ENCODE data around the gene DTNBP1. TPM values are rescaled to one million over a fixed set of nuclear protein-coding genes. Genes with fewer than 3 reads are reported as not detected.

DTNBP1 gene
- total and polyA plus RNA-seq, 2 of the 8 experiments (the other 6 are each of a cell fraction or from before 2014, with no cell fraction given): 13.5 to 22.1 TPM

DNA sequence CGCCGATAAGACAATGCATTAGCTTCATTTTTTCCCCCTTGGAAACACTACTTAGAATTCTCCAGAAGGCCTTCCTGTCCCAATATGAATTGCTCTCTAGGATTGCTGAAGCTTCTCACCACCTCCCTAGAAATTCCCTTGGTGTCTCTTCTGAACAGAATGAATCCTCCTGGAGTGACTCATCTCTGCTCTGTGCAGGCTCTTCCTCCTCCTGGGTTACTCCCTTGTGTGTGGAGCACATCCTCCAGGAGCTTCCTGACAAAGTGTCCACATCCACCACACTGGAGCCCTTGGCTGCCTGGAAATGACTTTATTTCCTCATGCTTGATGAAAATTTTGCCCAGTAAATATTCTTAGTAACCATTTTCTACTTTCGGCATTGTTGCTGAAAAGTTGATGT, 54.4 kb downstream of the DTNBP1 start:
- no peak overlapping the region for H4K8ac ChIP-seq (ENCODE audit: extremely low read depth, insufficient read depth, low read length)
- H3K79me2 ChIP-seq (ENCODE audit: control insufficient read depth in 1 of 2, insufficient read depth in 2 of 2, low read length in 2 of 2): no peaks in the 10 kb centered on the region
- no peak overlapping the region for H3K4me3 ChIP-seq (ENCODE audit: extremely low read depth in 1 of 4, insufficient read depth in 2 of 4, low read depth in 3 of 4, low read length in 4 of 4)
- no peak overlapping the region for H3K18ac ChIP-seq (ENCODE audit: extremely low read depth, low read length)
- FAIRE-seq (no peak), DNase-seq (ENCODE audit: low read depth in 1 of 2, low spot score in 2 of 2) (no peak)
- H3K79me1 ChIP-seq (ENCODE audit: low read depth, low read length): no peaks in the 10 kb centered on the region
- H3K56ac ChIP-seq (replicated peaks; ENCODE audit: insufficient read length, low read depth, low read length): no peak overlapping the region
- H3K23ac ChIP-seq (ENCODE audit: insufficient read length): no peak overlapping the region
- H2BK120ac ChIP-seq (replicated peaks; ENCODE audit: low read depth, low read length): no peak overlapping the region
- H3K4me2 ChIP-seq (ENCODE audit: insufficient read depth in 1 of 2, low read depth in 2 of 2, low read length in 2 of 2): no peak overlapping the region
- H3K27me3 ChIP-seq (replicated peaks in 1 of 4; ENCODE audit: control insufficient read depth in 3 of 4, extremely low read depth in 1 of 4, insufficient read depth in 3 of 4, low read length in 3 of 4): no peaks in the 10 kb centered on the region
- no peaks in the 10 kb centered on the region for H4K20me1 ChIP-seq (replicated peaks in 1 of 2; ENCODE audit: control insufficient read depth in 1 of 2, insufficient read depth in 2 of 2, low read length in 2 of 2)
- no peak overlapping the region for H4K5ac ChIP-seq (ENCODE audit: insufficient read length, low read depth, low read length)
- no peak overlapping the region for H3K4ac ChIP-seq (replicated peaks; ENCODE audit: insufficient read length, low read depth, low read length)
- 99% methylated on average over 3 of the region's 3 CpGs; no CpG with 5 or more reads in 1 of the 2 experiments for WGBS, 2 experiments (ENCODE audit: extremely low coverage in 1 of 2, insufficient coverage in 1 of 2, insufficient read length in 1 of 2, insufficient replicate concordance in 2 of 2, low coverage in 1 of 2, low lambda C conversion rate in 2 of 2, missing lambda C conversion rate in 1 of 2)
- H4K91ac ChIP-seq (replicated peaks; ENCODE audit: insufficient read length, low read length): no peak overlapping the region
- ChIA-PET CTCF (ENCODE audit: partially characterized antibody) (interaction anchor here (0.6 to 5.0 kb wide), 2 partner anchors 14 to 1347 kb away, joined by 4 to 36 read pairs; no protein-coding TSS in a partner anchor), POLR2A (ENCODE audit: partially characterized antibody) (no interaction called here)
- H3K9me3 ChIP-seq (ENCODE audit: insufficient read depth in 2 of 2, low read depth in 1 of 2, low read length in 1 of 2): no peaks in the 10 kb centered on the region
- no peak overlapping the region for H3K27ac ChIP-seq (ENCODE audit: low read depth, low read length)
- H2AK5ac ChIP-seq (ENCODE audit: low read depth, low read length): no peak overlapping the region
- no peak overlapping the region for H2BK12ac ChIP-seq (ENCODE audit: low read depth, low read length)
- H2AFZ ChIP-seq (ENCODE audit: low read length): no peak overlapping the region
- no peak overlapping the region for H2BK15ac ChIP-seq (ENCODE audit: low read length)
- no peak overlapping the region for H2BK20ac ChIP-seq (ENCODE audit: low read length)
- no peaks in the 10 kb centered on the region; a peak in 3 of 8 replicates for H3K36me3 ChIP-seq (ENCODE audit: control insufficient read depth in 2 of 4, insufficient read depth in 4 of 4, low read length in 3 of 4)
- no peak overlapping the region for H3K14ac ChIP-seq (ENCODE audit: insufficient read length)
- H3K4me1 ChIP-seq (replicated peaks in 1 of 4; ENCODE audit: control insufficient read depth in 3 of 4, insufficient read depth in 4 of 4, low read length in 3 of 4): peaks cover 0 to 3% (median 0%) of the 10 kb centered on the region in 4 experiments; a peak in 1 of 7 replicates
- no peak overlapping the region for H2BK5ac ChIP-seq (ENCODE audit: low read depth, low read length)
- no peaks in the 10 kb centered on the region for H3K23me2 ChIP-seq (ENCODE audit: low read depth, low read length)
- H3K9ac ChIP-seq (replicated peaks in 1 of 4; ENCODE audit: extremely low read depth in 1 of 4, low read depth in 3 of 4, low read length in 3 of 4): no peak overlapping the region
- no peak for TF ChIP-seq EZH2 (IDR thresholded peaks at IDR 0.05; ENCODE audit: low read depth, low read length, severe bottlenecking)
- no peak for TF ChIP-seq SIRT6 (IDR thresholded peaks at IDR 0.05; ENCODE audit: low read length)
- no peak for TF ChIP-seq YY1 (IDR thresholded peaks at IDR 0.05; ENCODE audit: low read depth, low read length)
- TF ChIP-seq TCF12 (IDR thresholded peaks at IDR 0.05; ENCODE audit: low read depth, low read length): no peak
